HG03280 (cell line): ENCODE measurements around the gene BLNK.
A peak's percentile ranks its signal among the peaks of the same experiment; 100 is the strongest.

Source experiments
- ATAC-seq: cut with Tn5 transposase; IDR thresholded peaks from one replicate; pipeline ENCODE4 v1.9.1; 2021; ENCODE audit warnings: mild to moderate bottlenecking, moderate library complexity; ENCODE audit not compliant: unreplicated experiment

BLNK gene

DNA sequence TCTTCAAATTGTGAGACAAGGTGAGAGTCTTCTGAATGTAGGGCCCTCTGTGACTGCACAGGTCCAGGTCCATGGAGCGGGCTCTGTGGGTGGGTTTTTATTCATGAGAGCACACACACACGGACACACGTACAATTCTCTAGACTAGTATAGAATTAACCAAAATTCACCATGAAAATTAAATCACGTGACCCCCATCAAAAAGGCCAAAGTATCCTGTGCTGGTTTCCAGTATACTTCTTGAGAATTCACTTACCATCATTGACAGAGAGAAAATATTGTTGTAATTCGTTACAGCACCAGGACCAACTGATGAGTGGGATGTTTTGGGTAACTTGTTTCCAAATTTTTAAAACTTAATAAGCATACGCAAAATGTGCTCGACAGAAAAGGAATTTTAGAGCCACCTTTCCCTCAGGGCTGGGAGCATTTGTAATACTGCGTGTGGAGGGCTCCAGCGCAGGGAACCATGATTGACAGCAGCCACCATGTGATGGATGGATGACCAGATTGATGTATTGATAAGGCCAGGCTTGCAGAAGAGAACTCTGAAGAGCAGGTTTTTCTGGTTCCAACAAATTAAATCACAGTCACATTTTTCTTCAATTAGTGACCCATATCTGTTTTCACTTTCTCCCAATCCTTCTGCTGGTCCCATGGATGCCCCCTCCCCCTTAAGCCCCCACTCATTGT, 18.0 kb upstream of the BLNK start:
- no peak for ATAC-seq

GRCh38 chr10:96288151-96288621, 16.8 kb upstream of the BLNK start:
- peak; percentile 63 for ATAC-seq

GRCh38 chr10:96287392-96288105, 16.2 kb upstream of the BLNK start:
- ATAC-seq, result peak; percentile 54

DNA sequence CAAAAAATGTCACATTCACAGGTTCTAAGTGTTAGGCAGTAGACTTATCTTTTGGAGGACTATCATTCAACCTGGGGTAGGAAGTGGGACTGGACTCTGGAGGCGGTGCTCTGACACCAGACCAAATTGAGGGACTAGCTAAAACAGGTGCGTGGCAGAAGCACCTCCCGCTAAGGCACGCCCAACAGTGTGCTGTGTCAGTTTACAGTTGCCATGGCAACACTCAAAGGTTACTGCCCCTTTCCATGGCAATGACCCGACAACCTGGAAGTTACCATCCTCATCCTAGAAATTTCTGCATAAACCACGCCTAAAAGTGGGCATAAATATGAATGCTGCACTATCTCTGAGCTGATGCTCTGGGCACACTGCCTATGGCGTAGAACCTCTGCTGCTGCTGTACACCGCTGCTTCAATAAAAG, 14.0 kb upstream of the BLNK start:
- no peak for ATAC-seq

DNA sequence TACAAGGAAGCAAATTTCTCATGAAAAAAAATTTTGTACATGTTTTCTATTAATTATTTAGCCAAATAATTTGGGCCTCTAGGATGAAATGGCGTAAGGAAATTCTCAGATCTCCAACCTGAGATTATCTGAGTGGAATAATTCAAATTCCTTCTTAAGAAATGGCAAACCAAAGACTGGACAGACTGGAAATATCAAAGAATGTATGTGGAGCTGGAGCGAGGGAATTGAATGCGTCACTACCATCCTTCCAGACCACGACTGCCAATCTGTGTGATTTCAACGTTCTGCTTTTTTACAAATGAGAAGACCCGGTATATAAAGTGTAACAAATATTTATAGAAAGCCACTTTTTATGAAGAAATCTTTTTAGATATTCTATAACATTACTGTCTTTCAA, 12.4 kb upstream of the BLNK start:
- ATAC-seq, result no peak

DNA sequence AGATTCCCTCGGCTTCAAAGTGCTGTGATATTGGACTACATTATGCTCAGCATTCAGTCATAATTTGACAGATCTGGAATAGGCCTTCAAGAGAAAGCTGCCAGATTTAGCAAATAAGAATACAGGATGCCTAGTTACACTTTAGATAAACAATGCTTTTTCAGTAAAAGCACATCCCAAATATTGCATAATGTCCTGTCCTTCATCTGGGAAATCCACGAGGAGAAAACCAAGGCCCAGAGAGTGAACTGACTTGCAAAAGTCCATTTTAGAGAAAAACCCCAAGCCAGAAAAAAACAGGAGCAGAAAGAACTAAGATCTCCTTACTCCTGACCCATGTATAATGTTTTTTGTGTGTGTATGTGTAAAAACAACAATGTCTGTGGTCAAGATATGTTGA, 12.0 kb upstream of the BLNK start:
- ATAC-seq, result no peak

GRCh38 chr10:96281444-96282029, 10.2 kb upstream of the BLNK start:
- ATAC-seq, result no peak

GRCh38 chr10:96280859-96281258, 9.5 kb upstream of the BLNK start:
- no peak for ATAC-seq

GRCh38 chr10:96279191-96279641, 7.8 kb upstream of the BLNK start:
- ATAC-seq, result no peak

GRCh38 chr10:96276831-96277230, 5.5 kb upstream of the BLNK start:
- no peak for ATAC-seq

DNA sequence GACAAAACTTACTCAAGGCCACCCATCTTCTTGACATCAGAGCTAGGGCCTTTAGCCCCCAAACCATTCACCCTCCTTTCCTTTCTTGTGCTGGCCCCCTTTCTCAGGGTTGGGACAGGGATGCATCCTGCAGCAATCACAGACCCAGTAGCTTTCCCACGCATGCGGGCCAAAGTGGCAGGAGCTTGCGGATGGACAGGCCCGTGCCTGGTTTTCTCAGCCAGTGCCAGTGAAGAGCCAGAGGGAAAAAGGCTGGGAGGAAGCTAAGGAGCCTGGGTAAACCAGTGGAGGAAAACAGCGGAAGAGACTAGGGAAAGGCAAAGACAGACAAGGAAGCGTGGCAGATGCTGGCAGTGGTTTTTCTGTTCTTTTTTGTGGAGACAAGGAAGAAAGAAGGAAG, 5.1 kb upstream of the BLNK start:
- ATAC-seq, result no peak

GRCh38 chr10:96275685-96276418, 4.5 kb upstream of the BLNK start:
- ATAC-seq, result no peak

DNA sequence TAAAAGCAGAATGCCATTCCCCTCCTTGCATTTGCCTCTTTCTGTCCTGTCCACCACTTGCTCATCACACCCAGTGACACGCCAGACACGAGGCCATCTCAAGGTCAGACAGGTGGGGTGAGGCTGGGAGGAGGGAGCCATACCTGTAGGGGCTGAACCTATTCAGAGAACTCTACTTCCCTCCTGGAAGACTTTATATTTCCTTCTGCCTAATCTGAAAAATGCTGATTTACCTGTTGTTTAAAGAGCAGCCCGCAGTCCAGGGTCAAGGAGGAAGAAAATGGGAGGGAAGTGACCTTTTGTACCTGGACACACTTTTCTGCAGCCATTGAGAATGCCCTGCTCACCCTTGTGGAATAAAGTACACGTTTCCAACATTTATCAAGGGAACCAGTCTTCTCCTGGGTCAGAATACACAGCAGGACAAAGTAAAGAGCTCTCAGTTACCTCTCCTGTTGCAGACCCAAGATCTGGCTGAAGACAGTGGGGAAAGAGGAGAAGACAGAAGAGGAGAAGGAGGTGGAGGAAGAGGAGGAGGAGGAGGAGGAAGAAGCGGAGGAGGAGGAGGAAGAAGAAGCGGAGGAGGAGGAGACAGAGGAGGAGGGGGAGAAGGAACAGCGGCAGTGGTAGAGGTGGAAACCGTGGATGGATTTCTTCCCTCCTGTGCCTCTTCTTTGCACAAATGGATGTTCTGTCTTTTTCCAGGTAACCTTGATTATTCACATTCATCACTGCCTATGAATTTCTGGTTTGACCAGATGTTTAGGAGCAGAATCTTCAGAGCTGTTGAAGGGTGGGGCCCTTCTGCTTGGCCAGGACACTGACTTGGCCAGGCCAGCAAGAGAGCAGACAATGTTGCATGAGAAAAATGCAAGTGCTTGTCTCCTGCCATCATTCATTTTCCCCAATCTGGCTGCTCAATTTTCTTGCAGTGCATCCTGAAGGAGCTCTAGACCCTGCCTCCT, 1.2 kb upstream of the BLNK start:
- no peak for ATAC-seq

- no peak for ATAC-seq
Observed at GRCh38 chr10:96270571-96270970, 798 bp downstream of the BLNK start.

GRCh38 chr10:96269438-96270300, 1.7 kb downstream of the BLNK start:
- ATAC-seq, result no peak

- no peak for ATAC-seq
Observed at GRCh38 chr10:96268341-96268909, 2.9 kb downstream of the BLNK start.

GRCh38 chr10:96267234-96267705, 4.1 kb downstream of the BLNK start:
- ATAC-seq, result no peak

- no peak for ATAC-seq
Observed at GRCh38 chr10:96266118-96266770, 5.1 kb downstream of the BLNK start.
